ENCODE results near the gene EFEMP2. TPM values are rescaled to one million over a fixed set of nuclear protein-coding genes. Genes with fewer than 3 reads are reported as not detected.
"Not testable (repeated sequence)": the region's sequence is repeated elsewhere in the genome, so short reads cannot be mapped to it uniquely, and the experiment has no call there.

The EFEMP2 gene
- total RNA-seq, 1 donor from 2014 or later: 118 TPM

DNA sequence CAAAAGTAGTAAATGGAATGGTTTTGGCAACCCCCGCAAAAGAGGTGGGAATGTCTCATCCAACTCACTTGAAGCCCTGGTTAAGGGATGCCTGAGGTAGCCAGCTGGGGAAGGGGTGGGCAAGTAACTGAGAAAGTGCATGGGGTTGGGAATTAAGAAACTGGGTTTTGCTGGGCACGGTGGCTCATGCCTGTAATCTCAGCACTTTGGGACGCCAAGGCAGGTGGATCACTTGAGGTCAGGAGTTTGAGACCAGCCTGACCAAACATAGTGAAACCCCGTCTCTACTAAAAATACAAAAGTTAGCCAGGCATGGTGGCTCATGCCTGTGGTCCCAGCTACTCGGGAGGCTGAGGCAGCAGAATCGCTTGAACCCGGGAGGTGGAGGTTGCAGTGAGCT, 23.9 kb downstream of the EFEMP2 start:
- intact Hi-C loops (cut with DNase I): not testable (repeated sequence)
- peak; percentile 56 for DNase-seq (ENCODE audit: low spot score)

- intact Hi-C loops (cut with DNase I): no loop called here
These were observed 24.9 kb downstream of the EFEMP2 start for GRCh38 chr11:65847746-65848145.

DNA sequence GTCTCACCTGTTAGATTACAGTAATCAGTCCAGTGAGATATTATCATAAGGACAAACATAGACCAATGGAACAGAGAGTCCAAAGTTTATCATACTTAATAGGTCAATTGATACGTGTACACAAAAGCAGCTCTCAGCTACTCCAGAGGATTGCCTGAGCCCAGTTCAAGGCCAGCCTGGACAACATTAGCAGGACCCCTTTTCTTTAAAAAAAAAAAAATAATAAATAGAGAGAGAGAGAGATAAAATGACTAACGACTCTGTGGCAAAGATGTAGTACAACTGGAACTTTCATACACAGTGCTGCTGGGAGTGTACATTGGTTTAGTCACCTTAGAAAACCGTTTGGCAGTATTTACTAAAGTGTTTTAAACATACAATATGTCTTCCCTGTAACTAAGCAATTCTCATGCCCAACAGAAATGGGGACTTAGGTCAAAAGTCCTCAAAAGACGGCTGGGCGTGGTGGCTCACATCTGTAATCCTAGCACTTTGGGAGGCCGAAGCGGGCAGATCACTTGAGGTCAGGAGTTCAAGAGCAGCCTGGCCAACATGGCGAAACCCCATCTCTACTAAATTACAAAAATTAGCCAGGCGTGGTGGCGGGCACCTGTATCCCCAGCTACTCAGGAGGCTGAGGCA, 28.2 kb downstream of the EFEMP2 start:
- intact Hi-C loops (cut with DNase I): no loop called here
- DNase-seq (ENCODE audit: low spot score): no peak

More at GRCh38 chr11:65847746-65848145, 24.9 kb downstream of the EFEMP2 start:
- DNase-seq (ENCODE audit: low spot score): no peak

DNA sequence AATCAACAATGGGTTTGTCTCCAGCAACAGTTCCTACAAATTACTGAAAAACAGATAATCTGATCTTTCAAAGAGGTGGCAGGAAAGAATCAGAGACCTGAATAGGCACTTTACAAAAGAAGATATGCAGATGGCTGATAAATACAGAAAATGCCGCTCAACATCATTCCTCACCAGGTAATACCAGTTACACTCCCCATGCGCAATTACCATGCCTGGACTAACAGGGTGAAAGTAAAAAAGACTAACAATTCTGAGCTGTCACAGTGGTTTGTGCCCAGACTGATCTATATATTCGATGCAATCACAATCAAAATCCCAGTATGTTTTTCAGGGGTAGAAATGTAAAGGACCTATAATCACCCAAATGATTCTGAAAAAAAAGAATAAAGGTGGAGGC, 28.8 kb downstream of the EFEMP2 start:
- no peak for DNase-seq (ENCODE audit: low spot score)
- intact Hi-C loops (cut with DNase I): no loop called here

DNA sequence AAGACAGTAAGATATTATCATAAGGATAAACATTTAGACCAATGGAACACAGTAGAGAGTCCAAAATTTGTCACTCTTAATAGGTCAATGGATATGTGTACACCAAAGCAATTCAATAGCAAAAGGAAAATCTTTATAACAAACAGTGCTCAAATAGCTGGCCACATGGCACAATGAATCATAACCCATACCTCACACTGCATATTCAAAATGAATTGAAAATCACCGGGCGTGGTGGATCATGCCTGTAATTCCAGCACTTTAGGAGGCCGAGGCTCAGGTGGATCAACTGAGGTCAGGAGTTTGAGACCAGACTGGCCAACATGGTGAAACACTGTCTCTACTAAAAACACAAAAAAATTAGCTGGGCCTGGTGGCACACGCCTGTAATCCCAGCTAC, 30.5 kb downstream of the EFEMP2 start:
- intact Hi-C loops (cut with DNase I): no loop called here
- DNase-seq (ENCODE audit: low spot score): no peak

DNA sequence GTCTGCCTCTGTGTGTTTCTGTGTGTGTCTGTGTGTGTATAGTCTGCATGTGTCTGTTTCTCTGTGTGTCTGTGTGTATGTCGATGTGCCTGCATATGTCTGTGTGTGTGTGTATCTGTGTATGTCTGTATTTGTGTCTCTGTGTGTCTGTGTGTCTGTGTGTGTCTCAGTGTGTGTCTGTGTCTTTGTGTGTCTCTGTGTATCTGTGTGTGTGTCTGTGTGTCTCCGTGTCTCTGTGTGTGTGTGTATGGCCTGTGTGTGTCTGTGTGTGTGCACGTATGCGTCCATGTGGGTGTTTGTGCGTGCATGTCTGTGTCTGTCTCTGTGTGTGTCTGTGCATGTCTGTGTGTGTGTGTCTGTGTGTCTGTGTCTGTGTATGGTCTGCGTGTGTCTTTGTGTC, 38.4 kb downstream of the EFEMP2 start:
- DNase-seq (ENCODE audit: low spot score): no peak

DNA sequence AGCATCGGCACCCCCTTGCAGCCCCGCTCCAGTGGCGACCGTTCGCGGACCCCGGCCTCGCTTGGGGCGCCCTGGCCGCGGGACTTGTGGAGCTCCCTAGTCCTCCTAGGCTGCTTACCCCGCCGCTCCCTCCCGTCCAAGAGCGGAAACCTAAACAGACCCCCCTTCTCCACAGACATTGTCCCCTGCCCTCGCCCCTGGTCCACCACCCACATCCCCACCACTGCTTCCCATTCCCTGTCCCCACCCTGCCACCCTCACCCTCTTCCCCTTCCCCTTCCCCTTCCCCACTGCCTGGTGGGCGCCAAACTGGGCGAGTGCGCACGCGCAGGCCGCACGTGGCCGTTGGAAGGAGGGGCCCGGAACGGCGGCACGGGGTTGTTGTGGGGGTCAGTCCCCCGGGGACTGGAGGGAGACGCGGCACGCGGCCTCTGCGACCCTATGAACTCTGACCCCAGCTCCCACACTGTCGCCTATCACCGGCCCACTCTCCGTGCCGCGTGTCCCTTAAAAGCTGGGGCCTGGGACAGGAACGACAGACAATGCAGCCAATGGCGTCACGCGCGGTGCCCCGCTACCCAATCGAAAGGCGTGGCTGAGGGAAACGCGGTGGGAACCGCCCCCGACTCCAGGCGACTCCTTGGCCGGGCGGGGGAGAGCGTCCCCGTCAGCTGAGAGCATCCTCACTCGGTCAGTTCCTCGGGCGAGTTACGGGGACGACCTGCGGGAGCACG, 39.1 kb downstream of the EFEMP2 start, which contains the start of gene SNX32:
SNX32 (plus strand) TSS at position 667 of the 734 bp plus-strand sequence. CDS start 103 bp downstream, outside the sequence.
- peak; percentile 98 for DNase-seq (ENCODE audit: low spot score)
- intact Hi-C loops (cut with DNase I): no loop called here

More for the DNA sequence above, 38.4 kb downstream of the EFEMP2 start:
- intact Hi-C loops (cut with DNase I): no loop called here

DNA sequence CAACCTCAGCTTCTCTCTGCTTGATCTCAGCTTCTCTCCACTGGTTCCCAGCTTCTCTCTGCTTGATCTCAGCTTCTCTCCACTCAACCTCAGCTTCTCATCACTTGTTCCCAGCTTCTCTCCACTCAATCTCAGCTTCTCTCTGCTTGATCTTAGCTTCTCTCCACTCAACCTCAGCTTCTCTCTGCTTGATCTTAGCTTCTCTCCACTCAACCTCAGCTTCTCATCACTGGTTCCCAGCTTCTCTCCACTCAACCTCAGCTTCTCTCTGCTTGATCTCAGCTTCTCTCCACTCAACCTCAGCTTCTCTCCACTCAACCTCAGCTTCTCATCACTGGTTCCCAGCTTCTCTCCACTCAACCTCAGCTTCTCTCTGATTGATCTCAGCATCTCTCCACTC, 40.4 kb downstream of the EFEMP2 start:
- DNase-seq (ENCODE audit: low spot score); intact Hi-C loops (cut with DNase I): not testable (repeated sequence)

GRCh38 chr11:65829459-65829858, 43.1 kb downstream of the EFEMP2 start:
- DNase-seq (ENCODE audit: low spot score): no peak
- intact Hi-C loops (cut with DNase I): no loop called here

DNA sequence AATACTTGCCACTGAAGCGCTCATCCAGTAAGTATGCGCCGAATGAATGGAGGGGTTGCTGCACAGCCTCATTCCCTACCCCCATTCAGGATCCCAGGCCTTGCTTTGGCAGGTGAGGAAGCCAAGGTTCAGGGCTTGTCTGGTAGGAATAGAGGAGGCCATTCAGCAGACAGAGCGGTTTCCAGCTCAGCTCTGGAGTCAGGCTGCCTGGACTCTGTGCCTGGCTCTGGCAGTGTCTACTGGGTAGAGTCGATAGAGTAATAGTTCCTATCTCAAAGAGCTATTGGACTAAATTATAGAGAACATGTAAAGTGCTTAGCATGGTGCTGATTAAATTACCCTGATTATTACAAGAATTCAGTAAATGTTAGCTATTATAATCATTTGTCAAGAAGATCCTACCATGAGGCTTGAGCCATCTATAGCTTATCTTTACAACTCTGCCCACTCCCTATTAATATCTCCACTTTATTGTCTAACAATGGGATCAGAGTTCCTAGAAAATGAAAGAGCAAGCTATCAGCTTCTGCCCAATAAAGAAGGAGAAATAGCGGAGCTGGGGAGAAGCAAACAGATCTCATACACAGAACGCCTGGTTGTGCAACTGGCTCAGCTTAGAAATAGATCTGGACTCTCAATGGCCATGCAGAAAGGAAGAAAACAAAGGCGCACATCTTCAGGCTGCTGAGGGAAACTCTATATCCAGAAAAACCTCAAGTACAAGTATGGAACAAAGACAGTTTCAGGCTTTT, 45.4 kb downstream of the EFEMP2 start:
- DNase-seq (ENCODE audit: low spot score): no peak
- intact Hi-C loops (cut with DNase I): no loop called here

DNA sequence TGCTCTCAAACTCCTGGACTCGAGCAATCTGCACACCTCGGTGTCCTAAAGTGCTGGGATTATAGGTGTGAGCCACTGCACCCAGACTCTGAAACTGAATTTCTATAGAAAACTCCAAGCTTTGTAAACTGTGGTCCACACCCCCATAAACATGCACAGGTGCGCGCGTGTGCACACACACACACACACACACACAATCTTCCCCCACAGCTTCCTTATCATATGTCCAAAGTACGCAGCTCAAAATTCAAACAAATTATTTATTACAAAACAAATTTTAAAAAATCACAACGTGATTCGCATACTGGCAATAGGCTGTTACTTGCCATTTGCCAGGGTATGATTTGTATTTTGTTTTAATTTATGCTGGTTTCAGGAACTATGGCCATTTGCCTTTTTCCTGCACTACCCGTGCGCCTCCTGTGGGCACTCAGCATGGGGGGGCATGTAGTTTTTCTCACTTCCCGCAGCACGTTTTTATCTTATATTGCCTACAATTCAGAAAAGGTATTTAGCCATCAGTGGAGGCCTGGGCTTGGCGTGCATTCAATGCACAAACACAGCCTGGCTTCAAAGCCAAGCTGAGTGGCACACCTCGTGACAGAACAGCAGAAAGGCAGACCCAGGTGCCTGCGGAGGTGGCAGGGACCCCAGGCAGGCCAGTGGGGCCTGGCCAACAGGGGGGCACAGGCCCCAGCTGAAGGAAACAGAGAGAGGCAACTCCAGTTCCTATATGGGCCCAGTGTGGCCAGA, 49.6 kb downstream of the EFEMP2 start:
- intact Hi-C loops (cut with DNase I): no loop called here

DNA sequence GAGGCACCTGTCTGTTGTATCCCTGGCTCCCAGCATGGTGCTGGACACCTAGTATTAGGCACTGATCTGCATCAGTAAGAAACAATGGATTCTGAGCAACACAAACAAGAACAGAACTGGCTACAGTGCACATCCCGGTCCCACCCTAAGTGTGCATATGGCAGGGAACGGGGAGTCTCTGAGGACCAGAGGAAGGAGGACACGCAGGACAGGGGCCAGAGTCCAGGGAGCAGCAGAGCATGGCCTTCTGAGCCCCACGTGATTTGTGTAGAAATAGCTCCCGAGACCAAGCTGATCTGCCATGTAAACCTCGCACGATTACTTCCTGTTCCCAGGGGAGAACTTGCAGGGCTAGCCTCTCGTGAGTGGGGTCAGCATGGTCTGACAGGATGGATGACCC, 51.5 kb downstream of the EFEMP2 start:
- DNase-seq (ENCODE audit: low spot score): no peak
- intact Hi-C loops (cut with DNase I): no loop called here

More for the DNA sequence above, 49.6 kb downstream of the EFEMP2 start:
- no peak for DNase-seq (ENCODE audit: low spot score)

- intact Hi-C loops (cut with DNase I): loop anchor here (2.0 to 5.0 kb wide), 3 partner anchors 39 to 196 kb away; partner anchors contain the start of gene KAT5
- DNase-seq (ENCODE audit: low spot score): peak; percentile 98
These were observed 54.5 kb downstream of the EFEMP2 start for GRCh38 chr11:65817835-65818680.

- intact Hi-C loops (cut with DNase I): loop anchor here (5.0 kb wide), 1 partner anchor 195 kb away; no protein-coding TSS in a partner anchor
- DNase-seq (ENCODE audit: low spot score): no peak
These were observed 55.2 kb downstream of the EFEMP2 start for GRCh38 chr11:65817312-65817834.

GRCh38 chr11:65816696-65817095, 55.9 kb downstream of the EFEMP2 start:
- intact Hi-C loops (cut with DNase I): loop anchor here (5.0 kb wide), 1 partner anchor 194 kb away; no protein-coding TSS in a partner anchor
- DNase-seq (ENCODE audit: low spot score): no peak
